Neuron (in vitro differentiated cells): ENCODE results near the gene TENM3.

Experiments
- H2AFZ ChIP-seq: one replicate; pipeline ENCODE4 v1.6.1; 2013; ENCODE audit warnings: low read depth, mild to moderate bottlenecking, inconsistent platforms, low read length, moderate library complexity
- H3K27me3 ChIP-seq: one replicate; pipeline ENCODE4 v1.6.1; 2013; ENCODE audit warnings: low read length; ENCODE audit not compliant: insufficient read depth
- H3K36me3 ChIP-seq: one replicate; pipeline ENCODE4 v1.6.1; 2013; ENCODE audit warnings: low read length; ENCODE audit not compliant: insufficient read depth
- H3K4me1 ChIP-seq: one replicate; pipeline ENCODE4 v1.6.1; 2013; ENCODE audit warnings: low read length; ENCODE audit not compliant: insufficient read depth
- H3K4me3 ChIP-seq: 2 replicates; pipeline ENCODE4 v1.5.1; 2013; ENCODE audit warnings: mild to moderate bottlenecking, low read length, moderate library complexity
- H3K9me3 ChIP-seq: one replicate; pipeline ENCODE4 v1.6.1; 2013; ENCODE audit warnings: low read length

TENM3 gene

DNA sequence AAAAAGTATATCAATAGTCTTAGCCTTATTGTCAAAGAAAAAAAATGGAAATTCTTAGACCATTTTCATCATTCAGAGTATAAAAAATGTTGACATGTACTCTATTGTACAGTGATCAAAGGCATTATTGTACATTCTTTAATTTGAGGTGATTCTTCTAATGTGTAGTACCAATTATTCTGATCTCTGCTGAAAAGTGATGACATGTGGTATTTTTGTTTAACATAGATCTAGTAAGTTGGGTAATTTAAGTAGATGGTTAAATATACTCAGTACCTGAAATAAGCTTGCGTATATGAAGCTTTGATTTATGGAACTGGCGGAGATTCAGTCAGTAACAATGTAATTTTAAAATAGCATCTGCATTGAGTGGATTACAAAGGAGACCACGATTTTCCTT, 5.1 kb downstream of the TENM3 start:
- no peaks in the 10 kb centered on the region for H3K36me3 ChIP-seq
- no peaks in the 10 kb centered on the region for H3K27me3 ChIP-seq
- no peaks in the 10 kb centered on the region for H3K4me1 ChIP-seq
- no peak overlapping the region for H2AFZ ChIP-seq
- no peak overlapping the region for H3K4me3 ChIP-seq
- peaks cover 2% of the 10 kb centered on the region for H3K9me3 ChIP-seq

DNA sequence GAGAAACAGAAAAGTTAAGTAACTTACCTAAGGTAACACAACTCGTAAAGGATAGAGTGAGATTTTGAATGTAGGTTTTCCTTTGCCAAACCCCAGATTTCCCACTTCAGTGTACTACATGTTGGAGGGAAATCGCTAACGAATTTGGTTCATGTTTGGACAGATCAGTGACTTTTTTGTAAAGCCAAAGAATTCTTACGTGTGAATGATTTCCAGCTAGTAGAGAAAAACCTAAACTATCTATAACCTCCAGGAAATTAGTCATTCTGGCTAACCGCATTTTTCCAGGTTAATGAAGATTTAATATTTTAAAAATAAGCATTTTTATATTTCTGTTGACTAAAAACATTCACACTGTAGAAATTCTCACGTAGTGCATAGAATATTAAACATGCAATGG, 7.2 kb downstream of the TENM3 start:
- Histone ChIP-seq H3K36me3 (no peaks in the 10 kb centered on the region), H3K27me3 (no peaks in the 10 kb centered on the region), H3K4me1 (peaks cover 8% of the 10 kb centered on the region), H2AFZ (no peak overlapping the region), H3K4me3 (no peak overlapping the region), H3K9me3 (peaks cover 2% of the 10 kb centered on the region)

DNA sequence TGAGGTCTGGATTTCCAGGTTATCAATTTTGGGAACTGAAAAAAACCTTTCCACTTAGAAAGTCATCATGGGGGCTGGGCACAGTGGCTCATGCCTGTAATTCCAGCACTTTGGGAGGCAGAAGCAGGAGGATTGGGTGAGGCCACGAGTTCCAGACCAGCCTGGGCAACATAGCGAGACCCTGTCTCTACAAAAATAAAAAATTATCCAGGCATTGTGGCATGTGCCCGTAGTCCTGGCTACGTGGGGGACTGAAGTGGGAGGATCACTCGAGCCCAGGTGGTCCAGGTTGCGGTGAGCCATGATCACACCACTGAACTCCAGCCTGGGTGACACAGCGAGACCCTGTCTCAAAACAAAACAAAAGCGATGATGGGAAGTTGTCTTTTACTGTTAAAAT, 7.9 kb downstream of the TENM3 start:
- Histone ChIP-seq H3K27me3 (no peaks in the 10 kb centered on the region), H3K4me3 (no peak overlapping the region), H2AFZ (no peak overlapping the region), H3K36me3 (no peaks in the 10 kb centered on the region), H3K4me1 (peaks cover 8% of the 10 kb centered on the region), H3K9me3 (peaks cover 2% of the 10 kb centered on the region)

DNA sequence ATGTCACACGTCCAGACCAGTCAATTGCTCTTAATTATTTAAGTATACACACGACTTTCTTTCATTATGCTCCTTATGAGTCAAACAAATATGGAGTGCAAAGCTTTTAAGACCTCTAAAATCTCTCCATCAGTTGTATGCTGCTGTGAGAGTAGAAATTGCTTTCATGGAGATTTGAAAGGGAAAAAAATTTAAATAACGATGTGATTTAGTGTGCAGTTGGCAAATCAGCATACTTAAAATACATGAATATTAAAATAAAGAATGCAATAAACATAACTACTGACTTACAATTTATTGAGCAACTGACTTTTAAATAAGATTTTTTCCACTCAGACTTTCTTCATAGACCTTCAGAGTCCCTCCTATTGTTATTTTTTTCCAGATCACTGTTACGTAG, 9.0 kb downstream of the TENM3 start:
- Histone ChIP-seq H3K36me3 (no peaks in the 10 kb centered on the region), H3K9me3 (peaks cover 2% of the 10 kb centered on the region), H3K4me3 (no peak overlapping the region), H3K4me1 (peaks cover 8% of the 10 kb centered on the region), H3K27me3 (no peaks in the 10 kb centered on the region), H2AFZ (no peak overlapping the region)

GRCh38 chr4:182254026-182254780, 11.0 kb downstream of the TENM3 start:
- H3K4me3 ChIP-seq, result no peak overlapping the region
- H3K4me1 ChIP-seq, result peaks cover 10% of the 10 kb centered on the region

GRCh38 chr4:182255441-182256190, 12.4 kb downstream of the TENM3 start:
- no peaks in the 10 kb centered on the region for H3K36me3 ChIP-seq
- H3K9me3 ChIP-seq, result no peaks in the 10 kb centered on the region
- no peak overlapping the region for H3K4me3 ChIP-seq
- no peaks in the 10 kb centered on the region for H3K27me3 ChIP-seq
- H2AFZ ChIP-seq, result no peak overlapping the region
- peaks cover 10% of the 10 kb centered on the region for H3K4me1 ChIP-seq

More at GRCh38 chr4:182254026-182254780, 11.0 kb downstream of the TENM3 start:
- Histone ChIP-seq H3K36me3 (no peaks in the 10 kb centered on the region), H3K9me3 (peaks cover 2% of the 10 kb centered on the region), H3K27me3 (no peaks in the 10 kb centered on the region), H2AFZ (no peak overlapping the region)

GRCh38 chr4:182257016-182257415, 13.8 kb downstream of the TENM3 start:
- H3K4me1 ChIP-seq, result peaks cover 10% of the 10 kb centered on the region
- peaks cover 2% of the 10 kb centered on the region for H3K9me3 ChIP-seq
- H3K27me3 ChIP-seq, result no peaks in the 10 kb centered on the region
- H2AFZ ChIP-seq, result no peak overlapping the region
- no peaks in the 10 kb centered on the region for H3K36me3 ChIP-seq
- H3K4me3 ChIP-seq, result no peak overlapping the region

GRCh38 chr4:182257503-182257902, 14.3 kb downstream of the TENM3 start:
- Histone ChIP-seq H3K36me3 (no peaks in the 10 kb centered on the region), H3K27me3 (no peaks in the 10 kb centered on the region), H3K9me3 (peaks cover 2% of the 10 kb centered on the region), H3K4me3 (no peak overlapping the region), H2AFZ (no peak overlapping the region), H3K4me1 (peaks cover 10% of the 10 kb centered on the region)

GRCh38 chr4:182258441-182259000, 15.3 kb downstream of the TENM3 start:
- Histone ChIP-seq H3K4me3 (no peak overlapping the region), H3K36me3 (no peaks in the 10 kb centered on the region), H2AFZ (no peak overlapping the region), H3K9me3 (peaks cover 2% of the 10 kb centered on the region), H3K27me3 (no peaks in the 10 kb centered on the region), H3K4me1 (peaks cover 10% of the 10 kb centered on the region)

DNA sequence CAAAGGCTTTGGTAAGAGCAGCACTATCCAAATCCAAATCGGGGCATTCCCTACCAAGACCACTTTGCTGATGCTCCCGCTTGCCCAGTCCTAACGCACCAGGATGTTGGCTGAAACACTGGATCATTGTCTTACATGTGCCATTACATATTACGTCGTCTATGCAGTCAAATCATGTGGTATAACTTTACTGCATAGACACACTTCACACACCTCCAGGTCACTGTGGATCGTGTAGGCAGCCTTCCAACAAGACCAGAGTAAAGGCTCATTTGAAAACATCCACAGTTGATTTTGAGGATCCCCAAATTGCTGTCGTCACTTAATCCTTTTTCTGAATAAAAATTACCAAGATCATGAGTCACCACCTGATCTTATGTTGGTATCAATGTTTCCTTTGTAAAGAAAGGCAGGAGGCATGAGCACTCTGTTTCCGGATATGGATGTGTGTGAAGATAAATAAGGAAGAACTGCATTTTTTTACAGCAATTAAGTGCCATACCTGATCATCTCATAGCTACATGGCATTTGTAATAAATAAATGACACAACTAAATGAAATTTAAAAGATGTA, 18.5 kb downstream of the TENM3 start:
- no peaks in the 10 kb centered on the region for H3K36me3 ChIP-seq

DNA sequence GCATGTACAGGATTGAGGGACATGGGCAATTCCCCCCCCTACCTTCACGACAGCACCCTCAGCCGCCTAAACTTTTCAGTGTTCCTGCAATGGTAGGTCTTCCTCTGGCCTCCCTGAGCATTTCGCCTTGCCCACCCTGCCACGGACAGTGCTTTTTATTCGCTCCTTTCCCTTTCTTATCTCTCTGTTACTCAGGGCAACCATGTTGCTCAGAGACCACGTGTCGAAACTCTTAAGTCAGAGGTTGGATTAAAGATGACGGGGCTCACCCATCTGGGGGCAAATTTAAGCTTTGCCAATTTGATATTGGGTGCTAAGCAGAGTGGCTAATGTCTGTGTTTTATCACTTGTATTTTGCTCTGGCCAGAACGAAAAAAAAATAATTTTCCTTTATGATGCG, 20.4 kb downstream of the TENM3 start:
- no peaks in the 10 kb centered on the region for H3K4me1 ChIP-seq
- H2AFZ ChIP-seq, result no peak overlapping the region
- no peaks in the 10 kb centered on the region for H3K36me3 ChIP-seq
- H3K4me3 ChIP-seq, result no peak overlapping the region
- peaks cover 2% of the 10 kb centered on the region for H3K9me3 ChIP-seq
- H3K27me3 ChIP-seq, result no peaks in the 10 kb centered on the region

More for the DNA sequence above, 18.5 kb downstream of the TENM3 start:
- peaks cover 2% of the 10 kb centered on the region for H3K9me3 ChIP-seq
- no peak overlapping the region for H2AFZ ChIP-seq
- no peak overlapping the region for H3K4me3 ChIP-seq
- H3K27me3 ChIP-seq, result no peaks in the 10 kb centered on the region
- H3K4me1 ChIP-seq, result peaks cover 2% of the 10 kb centered on the region

- Histone ChIP-seq H3K9me3 (peaks cover 2% of the 10 kb centered on the region), H3K4me1 (no peaks in the 10 kb centered on the region), H3K36me3 (no peaks in the 10 kb centered on the region), H3K4me3 (no peak overlapping the region), H2AFZ (no peak overlapping the region), H3K27me3 (no peaks in the 10 kb centered on the region)
Observed at GRCh38 chr4:182264139-182264752, 21.0 kb downstream of the TENM3 start.

DNA sequence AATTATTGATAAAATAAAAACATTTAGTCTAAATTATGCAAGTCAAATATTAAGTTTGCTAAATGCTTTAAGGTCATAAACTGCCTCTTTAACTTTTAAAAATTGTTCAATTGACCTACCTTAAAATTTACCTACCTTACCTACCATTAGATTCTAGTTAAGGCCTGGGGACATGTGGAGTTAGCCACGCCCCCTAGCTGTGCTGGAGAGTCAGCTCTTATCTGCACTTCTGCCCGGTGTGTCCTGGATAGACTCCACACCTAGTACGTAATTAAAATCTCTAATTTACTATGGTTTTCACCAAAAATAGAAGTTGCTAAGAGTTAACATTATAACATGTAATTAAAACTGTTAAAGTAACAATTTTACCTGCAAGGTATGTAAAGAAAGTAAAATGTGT, 22.7 kb downstream of the TENM3 start:
- Histone ChIP-seq H3K27me3 (no peaks in the 10 kb centered on the region), H2AFZ (no peak overlapping the region), H3K9me3 (peaks cover 2% of the 10 kb centered on the region), H3K4me3 (no peak overlapping the region), H3K36me3 (no peaks in the 10 kb centered on the region), H3K4me1 (no peaks in the 10 kb centered on the region)
